Measurements from ENCODE around the gene TMEM263. TPM values are rescaled to one million over a fixed set of nuclear protein-coding genes. Genes with fewer than 3 reads are reported as not detected.

The TMEM263 gene
- total and polyA plus RNA-seq, 9 of the 15 experiments (the other 6 are each of a cell fraction or from before 2014, with no cell fraction given) = 12.6 to 36.7 (median 24.4) TPM

- TF ChIP-seq ZBTB43 (CRISPR knock-in tag; IDR thresholded peaks at IDR 0.05) (peak; percentile 38; the same call in 1 of the 2 replicates), MAFK (IDR thresholded peaks at IDR 0.05; ENCODE audit: low read length) (no peak), ZFX (CRISPR knock-in tag; IDR thresholded peaks at IDR 0.05) (peak; percentile 95), ZNF324 (CRISPR knock-in tag; IDR thresholded peaks at IDR 0.05) (no peak), TCF15 (CRISPR knock-in tag; IDR thresholded peaks at IDR 0.05) (no peak)
Measured at GRCh38 chr12:106955377-106956047, at the start of gene TMEM263 (continued).

- CTCF ChIA-PET (ENCODE audit: low intra/inter-chr PET ratio) = no interaction called here
- H3K9ac ChIP-seq (ENCODE audit: insufficient read depth in 1 of 2, low read depth in 2 of 2, low read length in 2 of 2) = no peak overlapping the region
- no peaks in the 10 kb centered on the region for H4K20me1 ChIP-seq (replicated peaks; ENCODE audit: control insufficient read depth, insufficient read depth, low read length)
- peaks cover 16 to 43% of the 10 kb centered on the region in 2 experiments; a peak in 4 of 5 replicates for H3K27me3 ChIP-seq (ENCODE audit: control insufficient read depth in 2 of 2, insufficient read depth in 2 of 2, low read length in 2 of 2)
- intact Hi-C loops (cut with micrococcal nuclease) = loop anchor here (10.0 kb wide), 1 partner anchor 552 kb away; the partner anchor contains the start of gene POLR3B
- H3K4me3 ChIP-seq = no peak overlapping the region
- POLR2A ChIA-PET = interaction anchor here (1.2 kb wide), 1 partner anchor 549 kb away, joined by 3 read pairs; no protein-coding TSS in a partner anchor
- BruUV-seq (replicated peaks) = no TSS peak
- peaks cover 0 to 7% of the 10 kb centered on the region in 2 experiments; a peak in 3 of 5 replicates for H3K4me1 ChIP-seq (replicated peaks in 1 of 2; ENCODE audit: control insufficient read depth in 2 of 2, insufficient read depth in 2 of 2, low read length in 2 of 2)
- no peaks in the 10 kb centered on the region for H3K36me3 ChIP-seq (ENCODE audit: control insufficient read depth, insufficient read depth, low read length)
- 7% methylated on average over 2 of the region's 2 CpGs for WGBS (ENCODE audit: insufficient coverage, low coverage, missing lambda C conversion rate)
- no peak overlapping the region for H3K4me2 ChIP-seq (ENCODE audit: insufficient read depth, low read length)
- H3K9me1 ChIP-seq (ENCODE audit: control insufficient read depth, insufficient read depth, low read length) = no peaks in the 10 kb centered on the region
- in situ Hi-C loops (cut with MboI) = no loop called here
- no peak overlapping the region for H3K27ac ChIP-seq (ENCODE audit: extremely low read depth, low read depth, low read length)
- DNase-seq (ENCODE audit: extremely low read depth in 1 of 4, low spot score in 3 of 4) (no peak), FAIRE-seq (peak; percentile 42), ATAC-seq (no peak)
- no peaks in the 10 kb centered on the region for H3K9me3 ChIP-seq (replicated peaks; ENCODE audit: control insufficient read depth, insufficient read depth, low read depth, low read length)
- no peaks in the 10 kb centered on the region for H3K79me2 ChIP-seq (ENCODE audit: control insufficient read depth, insufficient read depth, low read length)
- TF ChIP-seq ATF4 (CRISPR knock-in tag; IDR thresholded peaks at IDR 0.05) = no peak
- peak; percentile 97 for TF ChIP-seq ZNF12 (CRISPR knock-in tag; IDR thresholded peaks at IDR 0.05)
- H2AFZ ChIP-seq (ENCODE audit: low read depth, low read length) = no peak overlapping the region
Measured at GRCh38 chr12:106906715-106907114, 49.0 kb upstream of the TMEM263 start.
